ENCODE data around the gene LONP2. TPM values are rescaled to one million over a fixed set of nuclear protein-coding genes. Genes with fewer than 3 reads are reported as not detected.
"Not testable (repeated sequence)": the region's sequence is repeated elsewhere in the genome, so short reads cannot be mapped to it uniquely, and the experiment has no call there.

LONP2 gene
- total and polyA plus RNA-seq, 4 donors: 30.0 to 304 (median 52.8) TPM

DNA sequence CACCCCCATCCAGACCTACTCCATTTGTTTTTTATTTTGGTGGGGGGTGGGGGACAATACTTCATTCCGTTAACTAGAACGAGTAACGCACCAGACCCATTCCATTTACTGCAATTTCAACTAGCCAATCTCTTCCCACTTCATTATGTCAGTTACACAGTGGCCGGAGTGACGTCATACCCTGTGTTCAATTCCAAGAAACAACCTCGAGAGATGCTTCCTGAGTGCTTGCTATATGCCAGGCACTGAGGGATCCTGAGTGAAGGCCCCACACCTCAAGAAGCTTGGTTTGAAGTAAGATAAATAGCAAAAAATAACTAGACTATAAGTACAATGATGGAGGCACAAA is 150.2 kb downstream of the LONP2 start:
- TF ChIP-seq, protein P1, sequence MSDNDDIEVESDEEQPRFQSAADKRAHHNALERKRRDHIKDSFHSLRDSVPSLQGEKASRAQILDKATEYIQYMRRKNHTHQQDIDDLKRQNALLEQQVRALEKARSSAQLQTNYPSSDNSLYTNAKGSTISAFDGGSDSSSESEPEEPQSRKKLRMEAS (IDR thresholded peaks at IDR 0.05): no peak
- TF ChIP-seq HNF4G (IDR thresholded peaks at IDR 0.05) (no peak), FOXA2 (IDR thresholded peaks at IDR 0.05) (no peak), FOXA1 (IDR thresholded peaks at IDR 0.05) (no peak), EGR1 (IDR thresholded peaks at IDR 0.05; ENCODE audit: low read depth in 2 of 2) (no peak), RXRA (IDR thresholded peaks at IDR 0.05) (no peak), HNF4A (conservative IDR thresholded peaks at IDR 0.05) (no peak), NR2F2 (IDR thresholded peaks at IDR 0.05) (no peak), JUND (IDR thresholded peaks at IDR 0.05) (no peak), YY1 (IDR thresholded peaks at IDR 0.05) (no peak)
- TF ChIP-seq, protein P2, sequence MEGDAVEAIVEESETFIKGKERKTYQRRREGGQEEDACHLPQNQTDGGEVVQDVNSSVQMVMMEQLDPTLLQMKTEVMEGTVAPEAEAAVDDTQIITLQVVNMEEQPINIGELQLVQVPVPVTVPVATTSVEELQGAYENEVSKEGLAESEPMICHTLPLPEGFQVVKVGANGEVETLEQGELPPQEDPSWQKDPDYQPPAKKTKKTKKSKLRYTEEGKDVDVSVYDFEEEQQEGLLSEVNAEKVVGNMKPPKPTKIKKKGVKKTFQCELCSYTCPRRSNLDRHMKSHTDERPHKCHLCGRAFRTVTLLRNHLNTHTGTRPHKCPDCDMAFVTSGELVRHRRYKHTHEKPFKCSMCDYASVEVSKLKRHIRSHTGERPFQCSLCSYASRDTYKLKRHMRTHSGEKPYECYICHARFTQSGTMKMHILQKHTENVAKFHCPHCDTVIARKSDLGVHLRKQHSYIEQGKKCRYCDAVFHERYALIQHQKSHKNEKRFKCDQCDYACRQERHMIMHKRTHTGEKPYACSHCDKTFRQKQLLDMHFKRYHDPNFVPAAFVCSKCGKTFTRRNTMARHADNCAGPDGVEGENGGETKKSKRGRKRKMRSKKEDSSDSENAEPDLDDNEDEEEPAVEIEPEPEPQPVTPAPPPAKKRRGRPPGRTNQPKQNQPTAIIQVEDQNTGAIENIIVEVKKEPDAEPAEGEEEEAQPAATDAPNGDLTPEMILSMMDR (IDR thresholded peaks at IDR 0.05; ENCODE audit: low read depth, low read length, missing input control): no peak
- TF ChIP-seq, protein P3, sequence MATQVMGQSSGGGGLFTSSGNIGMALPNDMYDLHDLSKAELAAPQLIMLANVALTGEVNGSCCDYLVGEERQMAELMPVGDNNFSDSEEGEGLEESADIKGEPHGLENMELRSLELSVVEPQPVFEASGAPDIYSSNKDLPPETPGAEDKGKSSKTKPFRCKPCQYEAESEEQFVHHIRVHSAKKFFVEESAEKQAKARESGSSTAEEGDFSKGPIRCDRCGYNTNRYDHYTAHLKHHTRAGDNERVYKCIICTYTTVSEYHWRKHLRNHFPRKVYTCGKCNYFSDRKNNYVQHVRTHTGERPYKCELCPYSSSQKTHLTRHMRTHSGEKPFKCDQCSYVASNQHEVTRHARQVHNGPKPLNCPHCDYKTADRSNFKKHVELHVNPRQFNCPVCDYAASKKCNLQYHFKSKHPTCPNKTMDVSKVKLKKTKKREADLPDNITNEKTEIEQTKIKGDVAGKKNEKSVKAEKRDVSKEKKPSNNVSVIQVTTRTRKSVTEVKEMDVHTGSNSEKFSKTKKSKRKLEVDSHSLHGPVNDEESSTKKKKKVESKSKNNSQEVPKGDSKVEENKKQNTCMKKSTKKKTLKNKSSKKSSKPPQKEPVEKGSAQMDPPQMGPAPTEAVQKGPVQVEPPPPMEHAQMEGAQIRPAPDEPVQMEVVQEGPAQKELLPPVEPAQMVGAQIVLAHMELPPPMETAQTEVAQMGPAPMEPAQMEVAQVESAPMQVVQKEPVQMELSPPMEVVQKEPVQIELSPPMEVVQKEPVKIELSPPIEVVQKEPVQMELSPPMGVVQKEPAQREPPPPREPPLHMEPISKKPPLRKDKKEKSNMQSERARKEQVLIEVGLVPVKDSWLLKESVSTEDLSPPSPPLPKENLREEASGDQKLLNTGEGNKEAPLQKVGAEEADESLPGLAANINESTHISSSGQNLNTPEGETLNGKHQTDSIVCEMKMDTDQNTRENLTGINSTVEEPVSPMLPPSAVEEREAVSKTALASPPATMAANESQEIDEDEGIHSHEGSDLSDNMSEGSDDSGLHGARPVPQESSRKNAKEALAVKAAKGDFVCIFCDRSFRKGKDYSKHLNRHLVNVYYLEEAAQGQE (IDR thresholded peaks at IDR 0.05): no peak

DNA sequence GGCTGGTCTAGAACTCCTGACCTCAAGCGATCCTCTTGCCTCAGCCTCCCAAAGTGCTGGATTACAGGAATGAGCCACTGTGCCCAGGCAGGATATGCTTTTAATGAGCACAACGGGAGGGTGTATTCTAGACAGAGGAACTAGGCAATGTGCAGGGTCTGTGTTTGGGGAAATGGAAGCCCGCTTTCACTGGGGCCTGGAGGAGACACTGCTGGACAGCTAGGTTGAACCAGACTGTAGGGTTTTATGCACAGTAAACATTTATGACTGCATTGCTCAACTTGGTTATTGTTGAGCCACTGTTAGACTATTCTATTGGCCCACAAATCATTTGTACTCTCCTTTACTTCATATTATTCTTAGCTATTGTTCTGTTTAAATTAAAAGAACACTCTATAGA is 151.3 kb downstream of the LONP2 start:
- Histone ChIP-seq H3K9ac (ENCODE audit: low read depth in 1 of 2, low read length in 2 of 2) (no peak overlapping the region), H3K4me3 (ENCODE audit: low read depth in 1 of 3, low read length in 3 of 3) (no peak overlapping the region), H3K27ac (ENCODE audit: low read depth in 1 of 2, low read length in 2 of 2) (no peak overlapping the region), H3K9me3 (ENCODE audit: control insufficient read depth in 4 of 4, low read length in 3 of 4) (no peaks in the 10 kb centered on the region), H3K27me3 (ENCODE audit: control insufficient read depth in 4 of 4, insufficient read depth in 4 of 4, low read length in 3 of 4) (no peaks in the 10 kb centered on the region), H3K36me3 (ENCODE audit: control insufficient read depth in 4 of 4, insufficient read depth in 3 of 4, low read depth in 1 of 4, low read length in 3 of 4) (no peaks in the 10 kb centered on the region), H3K4me1 (ENCODE audit: control insufficient read depth in 4 of 4, insufficient read depth in 4 of 4, low read length in 3 of 4) (peaks cover 0 to 4% (median 0%) of the 10 kb centered on the region in 4 donors)
- TF ChIP-seq, protein P2 (IDR thresholded peaks at IDR 0.05; ENCODE audit: low read depth, low read length, missing input control): no peak
- TF ChIP-seq, protein P3 (IDR thresholded peaks at IDR 0.05): peak; percentile 32
- no peak for DNase-seq (ENCODE audit: low spot score)
- 87% methylated on average over 3 of the region's 3 CpGs for WGBS

More for the DNA sequence above, 150.2 kb downstream of the LONP2 start:
- Histone ChIP-seq H3K36me3 (ENCODE audit: control insufficient read depth in 4 of 4, insufficient read depth in 3 of 4, low read depth in 1 of 4, low read length in 3 of 4) (no peaks in the 10 kb centered on the region), H3K27ac (ENCODE audit: low read depth in 1 of 2, low read length in 2 of 2) (no peak overlapping the region), H3K9ac (ENCODE audit: low read depth in 1 of 2, low read length in 2 of 2) (no peak overlapping the region), H3K9me3 (ENCODE audit: control insufficient read depth in 4 of 4, low read length in 3 of 4) (no peaks in the 10 kb centered on the region), H3K4me1 (ENCODE audit: control insufficient read depth in 4 of 4, insufficient read depth in 4 of 4, low read length in 3 of 4) (peaks cover 0 to 4% (median 0%) of the 10 kb centered on the region in 4 donors), H3K27me3 (ENCODE audit: control insufficient read depth in 4 of 4, insufficient read depth in 4 of 4, low read length in 3 of 4) (no peaks in the 10 kb centered on the region), H3K4me3 (ENCODE audit: low read depth in 1 of 3, low read length in 3 of 3) (no peak overlapping the region)
- DNase-seq (ENCODE audit: low spot score): no peak
- 94% methylated on average over 6 of the region's 6 CpGs for WGBS

DNA sequence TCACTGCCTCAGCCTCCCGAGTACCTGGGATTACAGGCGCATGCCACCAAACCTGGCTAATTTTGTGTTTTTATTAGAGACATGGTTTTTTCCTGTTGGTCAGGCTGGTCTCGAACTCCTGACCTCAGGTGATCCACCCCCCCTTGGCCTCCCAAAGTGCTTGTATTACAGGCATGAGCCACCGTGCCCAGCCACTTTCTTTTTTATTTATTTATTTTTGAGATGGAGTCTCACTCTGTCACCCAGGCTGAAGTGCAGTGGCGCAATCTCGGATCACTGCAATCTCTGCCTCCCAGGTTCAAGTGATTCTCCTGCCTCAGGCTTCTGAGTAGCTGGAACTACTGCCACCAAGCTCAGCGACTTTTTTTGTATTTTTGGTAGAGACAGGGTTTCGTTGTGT is 158.4 kb downstream of the LONP2 start:
- WGBS: 82% methylated on average over 8 of the region's 8 CpGs
- H3K4me1 ChIP-seq (ENCODE audit: control insufficient read depth in 4 of 4, insufficient read depth in 4 of 4, low read length in 3 of 4); H3K9me3 ChIP-seq (ENCODE audit: control insufficient read depth in 4 of 4, low read length in 3 of 4); H3K4me3 ChIP-seq (ENCODE audit: low read depth in 1 of 3, low read length in 3 of 3); H3K9ac ChIP-seq (ENCODE audit: low read depth in 1 of 2, low read length in 2 of 2); H3K27ac ChIP-seq (ENCODE audit: low read depth in 1 of 2, low read length in 2 of 2); H3K27me3 ChIP-seq (ENCODE audit: control insufficient read depth in 4 of 4, insufficient read depth in 4 of 4, low read length in 3 of 4); H3K36me3 ChIP-seq (ENCODE audit: control insufficient read depth in 4 of 4, insufficient read depth in 3 of 4, low read depth in 1 of 4, low read length in 3 of 4); DNase-seq (ENCODE audit: low spot score): not testable (repeated sequence)
